Measurements from ENCODE around the gene PROSER1. TPM values are rescaled to one million over a fixed set of nuclear protein-coding genes. Genes with fewer than 3 reads are reported as not detected.
A peak's percentile ranks its signal among the peaks of the same experiment; 100 is the strongest.

Gene PROSER1
- total RNA-seq, 1 donor from 2014 or later, result 35.6 TPM

GRCh38 chr13:39056018-39056417 lies 18.1 kb upstream of the PROSER1 start:
- H3K4me1 ChIP-seq, result no peaks in the 10 kb centered on the region
- ATAC-seq (no peak), DNase-seq (no peak)
- no peak overlapping the region for H3K4me3 ChIP-seq
- peaks cover 21% of the 10 kb centered on the region for H3K36me3 ChIP-seq
- intact Hi-C loops (cut with DNase I), result loop anchor here (10.0 kb wide), 1 partner anchor 559 kb away; no protein-coding TSS in a partner anchor
- H3K9me3 ChIP-seq, result no peaks in the 10 kb centered on the region
- no peak for TF ChIP-seq CTCF (IDR thresholded peaks at IDR 0.05)
- H3K27ac ChIP-seq, result no peak overlapping the region
- H3K27me3 ChIP-seq (ENCODE audit: low read depth), result no peaks in the 10 kb centered on the region

GRCh38 chr13:39054112-39054511 lies 16.2 kb upstream of the PROSER1 start:
- intact Hi-C loops (cut with DNase I), result loop anchor here (10.0 kb wide), 1 partner anchor 561 kb away; no protein-coding TSS in a partner anchor
- H3K27me3 ChIP-seq (ENCODE audit: low read depth), result no peaks in the 10 kb centered on the region
- peaks cover 21% of the 10 kb centered on the region for H3K36me3 ChIP-seq
- H3K27ac ChIP-seq, result no peak overlapping the region
- H3K4me3 ChIP-seq, result no peak overlapping the region
- no peak for TF ChIP-seq CTCF (IDR thresholded peaks at IDR 0.05)
- ATAC-seq (no peak), DNase-seq (no peak)
- no peaks in the 10 kb centered on the region for H3K4me1 ChIP-seq
- no peaks in the 10 kb centered on the region for H3K9me3 ChIP-seq

- Histone ChIP-seq H3K9me3 (no peaks in the 10 kb centered on the region), H3K4me1 (no peaks in the 10 kb centered on the region), H3K27ac (no peak overlapping the region), H3K27me3 (ENCODE audit: low read depth) (no peaks in the 10 kb centered on the region), H3K36me3 (peaks cover 27% of the 10 kb centered on the region), H3K4me3 (no peak overlapping the region)
- DNase-seq, result no peak
- intact Hi-C loops (cut with DNase I), result loop anchor here (10.0 kb wide), 1 partner anchor 562 kb away; no protein-coding TSS in a partner anchor
- TF ChIP-seq CTCF (IDR thresholded peaks at IDR 0.05), result no peak
- no peak for ATAC-seq
Measured at GRCh38 chr13:39052944-39053343, 15.1 kb upstream of the PROSER1 start.

GRCh38 chr13:39051157-39051556 lies 13.3 kb upstream of the PROSER1 start:
- H3K36me3 ChIP-seq, result peaks cover 34% of the 10 kb centered on the region
- H3K27ac ChIP-seq, result no peak overlapping the region
- ATAC-seq, result no peak
- TF ChIP-seq CTCF (IDR thresholded peaks at IDR 0.05), result peak; percentile 40
- H3K27me3 ChIP-seq (ENCODE audit: low read depth), result no peaks in the 10 kb centered on the region
- DNase-seq, result no peak
- H3K4me3 ChIP-seq, result no peak overlapping the region
- H3K4me1 ChIP-seq, result no peaks in the 10 kb centered on the region
- H3K9me3 ChIP-seq, result no peaks in the 10 kb centered on the region
- intact Hi-C loops (cut with DNase I), result loop anchor here (10.0 kb wide), 1 partner anchor 564 kb away; no protein-coding TSS in a partner anchor

- H3K4me1 ChIP-seq, result no peaks in the 10 kb centered on the region
- no peaks in the 10 kb centered on the region for H3K27me3 ChIP-seq (ENCODE audit: low read depth)
- intact Hi-C loops (cut with DNase I), result no loop called here
- no peak for TF ChIP-seq CTCF (IDR thresholded peaks at IDR 0.05)
- H3K36me3 ChIP-seq, result peaks cover 44% of the 10 kb centered on the region
- no peak overlapping the region for H3K4me3 ChIP-seq
- no peaks in the 10 kb centered on the region for H3K9me3 ChIP-seq
- ATAC-seq (no peak), DNase-seq (no peak)
- H3K27ac ChIP-seq, result no peak overlapping the region
Measured at GRCh38 chr13:39049274-39049673, 11.4 kb upstream of the PROSER1 start.

Measured in lower lobe of right lung (tissue), 2 donors.